GM21529 (cell line): ENCODE data around the gene KDM1A.

Source experiments
- ATAC-seq: cut with Tn5 transposase; IDR thresholded peaks from one replicate; pipeline ENCODE4 v1.9.1; 2021; ENCODE audit not compliant: unreplicated experiment

KDM1A gene

GRCh38 chr1:23103001-23103889 lies 84.0 kb downstream of the KDM1A start:
- ATAC-seq: no peak

GRCh38 chr1:23108918-23109533 lies 89.8 kb downstream of the KDM1A start:
- ATAC-seq: no peak

DNA sequence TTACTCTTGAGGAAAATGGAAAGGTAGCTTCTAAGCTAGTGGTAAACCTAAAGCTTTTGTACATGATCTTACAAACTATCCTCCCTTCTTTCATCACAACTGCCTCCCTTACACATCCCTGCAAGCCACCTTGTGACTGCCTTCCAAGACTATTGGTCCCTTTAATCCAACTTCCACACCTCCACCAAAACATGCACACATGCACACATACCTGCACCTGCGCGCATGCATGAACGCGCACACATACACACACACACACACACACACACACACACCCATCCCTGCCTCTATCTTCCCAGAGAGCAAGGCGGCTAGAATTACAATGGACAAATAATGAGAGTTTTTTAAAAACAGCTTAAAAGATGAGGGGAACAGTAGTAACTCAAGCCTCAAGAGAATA lies 91.1 kb downstream of the KDM1A start:
- ATAC-seq: no peak

DNA sequence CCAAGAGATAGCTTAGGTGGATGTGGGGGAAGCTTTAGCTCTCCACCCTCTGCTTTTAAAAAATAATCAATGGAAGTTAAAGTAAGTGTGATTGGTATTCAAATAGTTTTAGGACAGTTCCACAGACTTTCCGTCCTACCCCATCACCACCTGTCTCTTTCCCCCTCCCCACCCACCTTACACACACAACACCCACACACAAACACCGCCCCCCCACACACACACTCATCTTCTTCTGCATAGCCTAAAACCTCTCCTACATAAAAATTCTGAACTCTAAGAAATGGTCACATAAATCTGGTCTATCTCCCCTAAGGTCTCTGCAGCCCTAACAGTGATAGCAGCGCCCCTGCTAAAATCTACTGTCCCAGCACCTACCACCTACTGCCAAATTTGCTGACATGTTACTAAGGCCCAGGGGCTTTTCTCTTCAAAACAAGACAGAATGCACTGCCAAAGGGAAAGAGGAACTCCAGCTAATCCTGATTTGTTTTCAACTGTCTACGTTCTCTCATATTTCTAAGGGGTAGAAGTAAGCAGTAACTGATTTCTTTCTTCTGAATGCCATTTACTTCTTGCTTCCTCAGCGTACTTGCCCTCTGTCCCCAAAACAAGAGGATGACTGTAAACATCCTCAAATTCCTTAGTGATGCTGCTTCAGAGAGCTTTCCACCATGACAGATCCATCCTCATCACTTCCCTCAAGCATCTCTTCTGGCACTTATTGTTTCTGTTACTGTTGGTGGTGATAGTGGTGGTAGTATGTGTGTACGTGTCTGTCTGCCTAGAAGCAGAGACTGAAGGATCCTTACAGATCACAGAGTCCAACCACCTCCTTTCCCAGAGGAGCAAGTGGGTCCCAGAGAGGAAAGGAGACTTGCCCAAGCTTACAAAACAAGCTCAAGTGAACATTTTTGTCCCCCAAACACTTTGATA lies 92.6 kb downstream of the KDM1A start:
- no peak for ATAC-seq

- ATAC-seq: no peak
Measured at GRCh38 chr1:23114424-23115079, 95.3 kb downstream of the KDM1A start.

DNA sequence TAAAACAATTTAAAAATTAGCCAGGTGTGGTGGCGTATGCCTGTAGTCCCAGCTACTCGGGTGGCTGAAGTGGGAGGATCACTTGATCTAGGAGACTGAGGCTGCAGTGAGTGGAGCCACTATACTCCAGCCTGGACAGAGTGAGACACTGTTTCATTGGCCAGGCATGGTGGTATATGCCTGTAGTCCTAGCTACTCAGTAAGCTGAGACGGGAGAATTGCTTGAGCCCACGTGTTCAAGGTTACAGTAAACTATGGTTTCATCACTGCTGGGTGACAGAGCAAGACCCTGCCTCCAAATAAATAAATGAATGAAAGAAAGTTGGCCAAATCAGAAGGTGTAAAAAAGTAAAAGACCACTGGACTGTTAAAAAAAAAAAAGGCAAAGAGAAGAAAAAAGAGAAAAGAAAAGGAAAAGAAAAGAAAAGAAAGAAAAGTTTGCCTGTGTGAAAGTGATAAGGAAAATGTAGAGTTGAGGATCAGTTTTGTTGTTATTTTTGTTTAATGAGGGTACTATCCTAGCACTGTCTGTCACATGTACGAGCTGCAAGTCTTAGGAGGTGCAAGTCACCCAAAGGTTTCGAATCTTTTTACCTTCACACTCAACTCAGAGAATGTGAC lies 97.1 kb downstream of the KDM1A start:
- no peak for ATAC-seq

DNA sequence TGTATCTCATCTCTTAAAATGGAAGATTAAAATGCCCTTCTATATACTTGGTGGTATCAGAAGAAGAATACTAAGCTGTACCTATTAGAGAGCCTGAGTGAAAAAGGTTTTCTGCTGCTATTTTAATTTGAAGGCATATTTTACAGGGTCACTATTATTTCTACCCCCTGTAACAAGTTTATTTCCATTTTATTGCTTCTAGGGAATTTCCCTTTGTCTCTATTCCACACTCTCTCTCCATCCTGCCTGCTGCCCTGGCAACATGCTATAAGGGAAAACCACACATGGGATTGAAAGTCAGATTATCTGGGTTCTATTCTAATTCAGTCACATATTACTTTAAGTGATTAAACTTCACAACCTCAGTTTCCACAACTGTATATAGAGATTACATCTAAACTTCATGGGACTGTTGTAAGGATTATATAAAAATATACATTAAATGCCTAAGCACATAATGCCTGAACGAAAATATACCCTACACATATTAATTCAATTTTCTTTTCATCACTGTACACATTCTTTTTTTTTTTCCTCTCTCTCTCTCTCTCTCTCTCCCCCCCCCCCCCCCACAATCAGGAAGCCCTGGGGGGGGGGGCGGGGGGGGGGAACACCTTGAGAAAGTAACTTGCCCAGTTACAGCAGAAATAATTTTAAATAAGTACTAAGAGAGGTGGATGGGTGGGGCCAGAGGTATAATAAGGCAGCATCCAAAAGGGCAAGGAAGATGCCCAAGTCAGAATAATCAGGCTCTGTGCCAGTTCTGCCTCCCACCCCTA lies 97.8 kb downstream of the KDM1A start:
- ATAC-seq: no peak

- no peak for ATAC-seq
Measured at GRCh38 chr1:23118407-23118806, 99.1 kb downstream of the KDM1A start.

DNA sequence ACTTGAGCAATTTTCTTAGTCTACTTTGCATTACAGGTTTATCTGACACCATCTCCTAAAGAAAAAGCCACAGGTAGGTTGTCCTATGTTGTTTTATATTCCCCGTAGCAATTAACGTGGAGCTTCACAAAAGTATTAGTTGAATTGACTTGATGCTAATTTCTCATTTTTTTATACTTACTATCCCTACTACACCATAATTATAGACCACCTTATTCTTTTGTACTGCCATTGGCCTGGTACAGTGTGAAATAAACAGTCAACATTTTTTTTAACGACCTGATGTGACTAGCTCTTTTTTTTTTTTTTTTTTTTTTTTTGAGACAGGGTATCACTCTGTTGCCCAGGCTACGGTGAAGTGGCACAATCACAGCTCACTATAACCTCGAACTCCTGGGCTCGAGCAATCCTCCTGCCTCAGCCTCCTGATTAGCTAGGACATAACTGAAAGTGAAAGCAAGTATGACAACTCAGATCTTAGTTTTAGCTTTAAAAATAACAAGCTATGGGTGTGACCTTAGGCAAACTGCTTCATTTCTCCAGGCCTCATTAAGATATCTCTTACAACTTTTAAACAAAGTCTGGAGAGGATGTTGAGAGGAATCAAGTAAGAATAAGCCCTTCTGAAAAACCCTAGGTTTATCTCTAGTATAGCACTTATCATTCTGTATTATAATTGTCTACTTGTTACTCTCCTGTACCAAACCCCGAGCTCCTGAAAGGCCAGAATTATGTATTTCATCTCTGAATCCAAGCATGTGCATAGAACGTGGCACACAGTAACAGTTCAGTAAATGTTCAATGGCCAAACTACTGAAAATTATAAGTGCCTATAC lies 99.9 kb downstream of the KDM1A start:
- ATAC-seq: no peak

GRCh38 chr1:23120383-23120782 lies 101.1 kb downstream of the KDM1A start:
- ATAC-seq: no peak

- ATAC-seq: no peak
Measured at GRCh38 chr1:23122023-23122748, 102.9 kb downstream of the KDM1A start.

DNA sequence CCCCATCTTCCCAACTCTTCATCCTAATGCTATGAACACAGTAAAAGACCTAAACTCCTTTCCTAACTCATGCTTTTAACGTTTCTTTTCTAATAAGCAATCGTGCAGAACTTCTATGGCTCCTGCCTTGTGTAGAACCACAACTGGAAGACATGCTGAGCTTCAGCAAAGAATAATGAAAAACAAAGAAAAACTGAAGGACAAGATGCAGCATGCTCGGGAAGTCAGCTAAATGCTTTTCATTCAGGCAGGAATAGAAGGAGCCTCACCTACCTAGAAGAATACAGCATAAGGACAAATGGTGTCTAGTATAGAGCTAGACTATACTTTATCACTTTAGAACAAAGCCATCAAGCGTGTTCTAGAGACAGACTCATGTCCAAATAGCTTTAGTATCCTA lies 103.5 kb downstream of the KDM1A start:
- no peak for ATAC-seq

- no peak for ATAC-seq
Measured at GRCh38 chr1:23123528-23123927, 104.3 kb downstream of the KDM1A start.

DNA sequence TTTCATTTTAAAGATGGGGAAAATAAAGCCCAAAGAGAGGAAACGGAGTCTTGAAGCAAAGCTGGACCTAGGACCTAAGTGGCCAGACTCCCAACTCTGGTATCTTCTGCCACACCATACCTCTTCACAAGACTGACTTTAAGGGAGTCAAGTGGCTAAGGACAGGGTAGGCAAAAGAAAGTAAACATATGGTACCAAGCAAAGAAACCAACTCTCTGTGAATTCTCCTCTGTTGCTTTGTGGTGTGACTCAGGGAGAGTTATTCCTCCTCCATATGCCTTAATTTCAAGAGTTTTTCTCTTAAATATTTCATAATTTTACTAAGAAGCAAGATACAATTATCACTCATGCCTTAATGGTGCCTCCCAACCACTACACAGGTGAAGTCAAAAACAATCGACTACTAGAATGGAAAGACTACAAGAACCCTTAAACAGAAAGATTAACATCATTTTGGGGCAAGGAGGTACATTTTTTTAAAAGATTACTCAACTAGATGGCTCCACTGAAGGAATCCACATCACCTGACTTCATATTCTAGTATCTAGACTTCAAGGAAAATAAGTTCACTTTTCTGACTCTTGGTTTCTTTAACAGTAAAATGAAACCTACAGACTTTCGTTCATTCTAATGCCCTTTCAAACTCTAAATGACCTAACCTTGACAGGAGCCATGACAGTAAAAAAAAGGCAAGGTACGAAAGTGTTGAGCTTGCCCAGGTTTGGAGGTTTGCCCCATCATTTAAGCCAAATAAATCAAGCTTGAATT lies 105.2 kb downstream of the KDM1A start:
- no peak for ATAC-seq

GRCh38 chr1:23125489-23125888 lies 106.2 kb downstream of the KDM1A start:
- no peak for ATAC-seq

- no peak for ATAC-seq
Measured at GRCh38 chr1:23126200-23126599, 106.9 kb downstream of the KDM1A start.

DNA sequence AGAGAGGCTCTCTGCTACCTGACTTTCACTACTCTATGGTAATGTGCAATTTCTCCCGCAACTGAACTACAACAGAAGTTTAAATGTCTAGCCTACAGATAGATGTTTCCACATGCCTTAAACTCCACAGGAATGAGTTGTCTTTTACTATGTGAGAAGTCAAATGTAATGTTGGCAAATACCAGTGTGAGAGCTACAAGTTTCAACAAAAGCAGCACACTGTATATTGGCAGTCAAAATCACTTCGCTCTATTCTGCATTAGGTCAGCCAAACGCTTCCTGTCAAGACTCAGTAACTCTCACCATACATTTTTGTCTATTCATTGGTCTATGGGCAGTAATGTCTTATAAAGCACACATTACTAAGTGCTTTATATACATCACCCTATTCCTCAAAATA lies 107.5 kb downstream of the KDM1A start:
- no peak for ATAC-seq
